Esophagus squamous epithelium (tissue), 4 donors: ENCODE data around the gene KRT80.

Source experiments
- POLR2A ChIP-seq, 4 donors: fragments of 450-650 bp; IDR thresholded peaks; one replicate each; pipeline ENCODE4 v1.6.1; 2017; ENCODE audit warnings: antibody characterized with exemption in 4 of 4, mild to moderate bottlenecking in 4 of 4, moderate library complexity in 3 of 4
- TF ChIP-seq, protein P1 (sequence below), 6 experiments: fragments of 450-650 bp in 4 of 6; fragments of 200-600 bp in 2 of 6; sonication (generic) in 2 of 6; IDR thresholded peaks; one replicate each; pipeline ENCODE4 v1.5.1; 2016 to 2019; ENCODE audit warnings: antibody characterized with exemption in 6 of 6, mild to moderate bottlenecking in 4 of 6, moderate library complexity in 4 of 6

DNA sequence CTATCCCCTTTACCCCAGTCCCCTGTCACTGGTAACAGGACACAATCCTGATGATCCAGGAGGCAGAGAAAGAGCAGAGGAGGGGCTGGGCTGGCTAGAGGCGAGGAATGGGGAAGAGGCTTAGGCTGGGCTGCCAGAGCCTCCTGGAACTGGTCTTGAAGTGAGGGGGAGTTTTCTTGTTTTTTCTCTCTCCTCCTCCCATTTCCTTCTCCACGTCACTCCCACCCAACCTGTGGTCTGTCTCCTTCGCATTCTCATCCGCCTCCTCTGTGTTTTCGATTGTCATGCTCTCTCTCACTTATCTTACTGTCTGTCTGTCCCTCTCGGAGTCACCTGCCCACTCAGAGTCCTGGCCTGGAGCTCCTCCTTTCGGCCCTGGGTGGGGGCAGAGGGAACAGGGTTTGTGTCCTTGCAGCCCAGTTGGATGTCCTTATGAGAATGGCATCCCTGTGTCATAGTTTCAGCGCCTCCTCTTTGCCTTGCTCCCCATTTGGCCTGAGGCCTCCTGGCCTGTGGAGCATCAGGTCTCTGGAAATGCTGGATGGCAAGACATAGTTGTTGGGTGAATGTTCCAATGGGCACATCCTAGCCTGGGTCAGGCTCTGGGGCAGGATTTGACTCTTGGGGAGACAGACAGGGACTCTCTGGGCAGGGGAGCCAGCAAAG is 3.4 kb upstream of the KRT80 start:
- TF ChIP-seq, protein P1, sequence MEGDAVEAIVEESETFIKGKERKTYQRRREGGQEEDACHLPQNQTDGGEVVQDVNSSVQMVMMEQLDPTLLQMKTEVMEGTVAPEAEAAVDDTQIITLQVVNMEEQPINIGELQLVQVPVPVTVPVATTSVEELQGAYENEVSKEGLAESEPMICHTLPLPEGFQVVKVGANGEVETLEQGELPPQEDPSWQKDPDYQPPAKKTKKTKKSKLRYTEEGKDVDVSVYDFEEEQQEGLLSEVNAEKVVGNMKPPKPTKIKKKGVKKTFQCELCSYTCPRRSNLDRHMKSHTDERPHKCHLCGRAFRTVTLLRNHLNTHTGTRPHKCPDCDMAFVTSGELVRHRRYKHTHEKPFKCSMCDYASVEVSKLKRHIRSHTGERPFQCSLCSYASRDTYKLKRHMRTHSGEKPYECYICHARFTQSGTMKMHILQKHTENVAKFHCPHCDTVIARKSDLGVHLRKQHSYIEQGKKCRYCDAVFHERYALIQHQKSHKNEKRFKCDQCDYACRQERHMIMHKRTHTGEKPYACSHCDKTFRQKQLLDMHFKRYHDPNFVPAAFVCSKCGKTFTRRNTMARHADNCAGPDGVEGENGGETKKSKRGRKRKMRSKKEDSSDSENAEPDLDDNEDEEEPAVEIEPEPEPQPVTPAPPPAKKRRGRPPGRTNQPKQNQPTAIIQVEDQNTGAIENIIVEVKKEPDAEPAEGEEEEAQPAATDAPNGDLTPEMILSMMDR (IDR thresholded peaks at IDR 0.05), result no peak
- no peak for TF ChIP-seq POLR2A (IDR thresholded peaks at IDR 0.05)
